ENCODE measurements around the gene DNASE1L2. TPM values are rescaled to one million over a fixed set of nuclear protein-coding genes. Genes with fewer than 3 reads are reported as not detected.

The DNASE1L2 gene, protein sequence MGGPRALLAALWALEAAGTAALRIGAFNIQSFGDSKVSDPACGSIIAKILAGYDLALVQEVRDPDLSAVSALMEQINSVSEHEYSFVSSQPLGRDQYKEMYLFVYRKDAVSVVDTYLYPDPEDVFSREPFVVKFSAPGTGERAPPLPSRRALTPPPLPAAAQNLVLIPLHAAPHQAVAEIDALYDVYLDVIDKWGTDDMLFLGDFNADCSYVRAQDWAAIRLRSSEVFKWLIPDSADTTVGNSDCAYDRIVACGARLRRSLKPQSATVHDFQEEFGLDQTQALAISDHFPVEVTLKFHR
- 16.2 TPM for polyA plus RNA-seq (2012; ENCODE audit: insufficient read depth, insufficient read length, low read depth)

DNA sequence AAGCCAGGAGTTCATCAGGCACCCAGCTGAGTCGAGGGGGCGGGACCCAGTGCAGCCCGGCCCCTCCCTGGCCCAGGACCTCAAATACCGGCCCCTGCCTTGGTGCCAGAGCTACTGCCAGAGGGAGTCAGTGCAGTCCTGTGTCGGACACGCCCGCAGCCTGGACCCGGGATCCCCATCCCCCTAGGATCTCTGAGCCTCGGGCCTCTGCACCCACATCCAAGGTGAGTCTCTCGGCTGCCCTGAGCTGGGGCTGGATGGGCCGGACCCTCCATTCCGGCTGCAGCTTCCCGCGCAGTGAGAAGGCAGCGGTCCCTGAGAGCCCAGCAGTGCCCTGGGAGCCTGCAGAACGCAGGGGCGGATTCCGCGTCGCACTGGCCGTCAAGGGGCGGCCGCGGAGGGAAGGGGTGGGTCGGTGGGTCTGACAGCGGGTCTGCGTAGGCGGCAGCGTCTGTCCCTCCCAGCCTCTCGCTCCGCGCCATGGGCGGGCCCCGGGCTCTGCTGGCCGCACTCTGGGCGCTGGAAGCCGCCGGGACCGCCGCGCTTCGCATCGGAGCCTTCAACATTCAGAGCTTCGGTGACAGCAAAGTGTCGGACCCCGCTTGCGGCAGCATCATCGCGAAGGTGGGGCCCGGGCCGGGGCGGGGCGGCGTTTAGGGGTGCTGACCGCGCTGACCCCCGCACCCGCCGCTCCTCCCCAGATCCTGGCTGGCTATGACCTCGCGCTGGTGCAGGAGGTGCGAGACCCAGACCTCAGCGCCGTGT lies at the start of gene DNASE1L2:
Gene DNASE1L2, plus strand, starts transcription at position 108 of the 765 bp plus-strand sequence. Its CDS starts 373 bp downstream, at position 481.
- DNase-seq: no peak
- Histone ChIP-seq H3K4me1 (no peaks in the 10 kb centered on the region), H3K9me3 (no peaks in the 10 kb centered on the region), H3K27me3 (no peaks in the 10 kb centered on the region), H3K36me3 (peaks cover 40% of the 10 kb centered on the region), H3K4me3 (ENCODE audit: low read depth, low read length) (no peak within 1 kb of the TSS)
- TF ChIP-seq, protein P1, sequence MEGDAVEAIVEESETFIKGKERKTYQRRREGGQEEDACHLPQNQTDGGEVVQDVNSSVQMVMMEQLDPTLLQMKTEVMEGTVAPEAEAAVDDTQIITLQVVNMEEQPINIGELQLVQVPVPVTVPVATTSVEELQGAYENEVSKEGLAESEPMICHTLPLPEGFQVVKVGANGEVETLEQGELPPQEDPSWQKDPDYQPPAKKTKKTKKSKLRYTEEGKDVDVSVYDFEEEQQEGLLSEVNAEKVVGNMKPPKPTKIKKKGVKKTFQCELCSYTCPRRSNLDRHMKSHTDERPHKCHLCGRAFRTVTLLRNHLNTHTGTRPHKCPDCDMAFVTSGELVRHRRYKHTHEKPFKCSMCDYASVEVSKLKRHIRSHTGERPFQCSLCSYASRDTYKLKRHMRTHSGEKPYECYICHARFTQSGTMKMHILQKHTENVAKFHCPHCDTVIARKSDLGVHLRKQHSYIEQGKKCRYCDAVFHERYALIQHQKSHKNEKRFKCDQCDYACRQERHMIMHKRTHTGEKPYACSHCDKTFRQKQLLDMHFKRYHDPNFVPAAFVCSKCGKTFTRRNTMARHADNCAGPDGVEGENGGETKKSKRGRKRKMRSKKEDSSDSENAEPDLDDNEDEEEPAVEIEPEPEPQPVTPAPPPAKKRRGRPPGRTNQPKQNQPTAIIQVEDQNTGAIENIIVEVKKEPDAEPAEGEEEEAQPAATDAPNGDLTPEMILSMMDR (IDR thresholded peaks at IDR 0.05; ENCODE audit: low read depth, low read length): no peak

DNA sequence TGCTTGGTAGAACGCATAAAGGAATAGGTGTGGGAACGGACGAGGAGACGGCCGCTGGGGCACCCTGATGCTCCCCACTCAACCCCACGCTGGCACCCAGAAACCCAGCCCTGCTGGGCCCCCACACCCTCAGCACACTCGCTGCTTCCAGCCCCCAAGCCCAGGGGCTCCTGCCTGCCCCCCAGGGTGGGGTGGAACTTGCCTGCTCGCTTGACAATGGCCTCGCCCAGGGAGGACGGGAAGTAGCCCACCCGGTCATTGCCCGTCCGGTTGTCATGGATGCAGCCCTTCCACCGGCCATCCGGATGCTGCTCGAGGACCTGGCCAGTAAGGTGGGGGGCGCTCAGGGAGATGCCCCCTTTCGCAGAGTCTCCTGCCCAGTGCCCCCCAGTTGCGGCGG lies 49.7 kb upstream of the DNASE1L2 start:
- Histone ChIP-seq H3K4me3 (ENCODE audit: low read depth, low read length) (no peak overlapping the region), H3K4me1 (no peaks in the 10 kb centered on the region), H3K9me3 (no peaks in the 10 kb centered on the region), H3K27me3 (no peaks in the 10 kb centered on the region), H3K36me3 (peaks cover 5% of the 10 kb centered on the region)
- DNase-seq: no peak
- TF ChIP-seq, protein P1 (IDR thresholded peaks at IDR 0.05; ENCODE audit: low read depth, low read length): no peak

DNA sequence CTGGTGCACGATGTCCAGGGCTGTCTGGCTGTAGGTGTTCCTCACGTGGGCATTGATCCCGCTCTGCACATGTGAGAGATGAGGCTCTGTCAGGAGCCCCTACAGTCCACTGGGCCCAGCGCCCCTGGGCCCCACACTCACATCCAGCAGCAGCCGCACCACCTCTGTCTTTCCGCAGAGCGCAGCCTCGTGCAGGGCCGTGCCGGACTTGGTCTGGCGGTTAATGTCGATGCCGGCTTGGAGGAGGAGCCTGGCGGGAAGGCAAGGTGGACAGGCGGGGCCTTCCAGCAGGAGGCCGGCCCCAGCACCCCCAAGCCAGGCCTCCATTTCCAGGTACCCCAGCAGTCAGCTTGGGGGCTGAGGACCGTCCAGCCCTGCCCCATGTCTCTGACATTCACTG lies 49.0 kb upstream of the DNASE1L2 start:
- H3K27me3 ChIP-seq: no peaks in the 10 kb centered on the region
- H3K9me3 ChIP-seq: no peaks in the 10 kb centered on the region
- DNase-seq: no peak

DNA sequence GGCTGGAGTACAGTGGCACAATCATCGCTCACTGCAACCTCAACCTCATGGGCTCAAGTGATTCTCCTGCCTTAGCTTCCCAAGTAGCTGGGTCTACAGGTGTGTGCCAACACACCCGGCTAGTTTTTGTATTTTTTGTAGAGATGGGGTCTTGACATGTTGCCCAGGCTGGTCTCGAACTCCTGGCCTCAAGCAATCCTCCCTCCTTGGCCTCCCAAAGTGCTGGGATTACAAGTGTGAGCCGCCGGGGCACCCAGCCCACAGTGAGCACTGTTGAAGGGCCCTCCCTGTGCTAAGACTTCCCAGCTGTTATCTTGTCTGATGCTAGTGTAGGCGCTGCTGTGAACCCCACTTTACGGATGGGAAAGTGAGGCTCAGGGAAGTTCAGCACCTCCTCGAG lies 47.8 kb upstream of the DNASE1L2 start:
- H3K4me3 ChIP-seq (ENCODE audit: low read depth, low read length): no peak overlapping the region
- H3K4me1 ChIP-seq: no peaks in the 10 kb centered on the region
- H3K27me3 ChIP-seq: no peaks in the 10 kb centered on the region
- no peak for DNase-seq
- TF ChIP-seq, protein P1 (IDR thresholded peaks at IDR 0.05; ENCODE audit: low read depth, low read length): no peak
- no peaks in the 10 kb centered on the region for H3K9me3 ChIP-seq
- H3K36me3 ChIP-seq: no peaks in the 10 kb centered on the region; the same call in none of the 2 replicates

More for the DNA sequence above, 49.0 kb upstream of the DNASE1L2 start:
- no peaks in the 10 kb centered on the region for H3K4me1 ChIP-seq
- no peak overlapping the region for H3K4me3 ChIP-seq (ENCODE audit: low read depth, low read length)
- peaks cover 2% of the 10 kb centered on the region for H3K36me3 ChIP-seq
- TF ChIP-seq, protein P1 (IDR thresholded peaks at IDR 0.05; ENCODE audit: low read depth, low read length): no peak

DNA sequence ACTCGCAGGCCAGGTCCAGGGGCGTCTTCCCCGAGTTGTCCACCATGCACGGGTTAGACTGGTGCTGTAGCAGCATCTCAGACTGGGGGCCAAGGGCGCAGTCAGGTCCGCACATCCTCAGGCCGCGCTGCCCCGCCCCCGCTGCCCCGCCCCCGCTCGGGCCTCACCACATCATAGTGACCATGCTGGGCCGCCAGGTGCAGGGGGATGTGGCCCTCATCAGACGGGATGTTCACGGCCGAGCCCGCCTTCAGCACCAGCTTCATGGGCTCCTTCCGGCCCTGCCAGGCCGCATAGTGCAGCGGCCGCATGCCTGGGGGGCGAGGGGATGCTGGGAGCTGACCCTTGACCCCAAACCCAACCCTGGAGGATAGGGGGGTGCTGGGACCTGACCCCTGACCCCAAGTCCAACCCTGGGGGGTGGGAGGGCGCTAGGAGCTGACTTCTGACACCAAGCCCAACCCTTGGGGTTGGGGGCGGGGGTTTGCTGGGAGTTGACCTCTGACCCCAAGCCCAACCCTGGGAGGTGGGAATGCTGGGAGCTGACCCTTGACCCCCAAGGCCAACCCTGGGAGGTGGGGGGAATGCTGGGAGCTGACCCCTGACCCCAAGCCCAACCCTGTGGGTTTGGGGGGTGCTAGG lies 46.9 kb upstream of the DNASE1L2 start:
- H3K36me3 ChIP-seq: no peaks in the 10 kb centered on the region; the same call in 1 of the 2 replicates
- H3K9me3 ChIP-seq: no peaks in the 10 kb centered on the region

More for the DNA sequence above, 46.9 kb upstream of the DNASE1L2 start:
- no peak for DNase-seq
- Histone ChIP-seq H3K4me3 (ENCODE audit: low read depth, low read length) (no peak overlapping the region), H3K27me3 (no peaks in the 10 kb centered on the region), H3K4me1 (peaks cover 6% of the 10 kb centered on the region; the same call in 1 of the 2 replicates)
- TF ChIP-seq, protein P1 (IDR thresholded peaks at IDR 0.05; ENCODE audit: low read depth, low read length): no peak
